ENCODE data around the gene HOXC10.

DNA sequence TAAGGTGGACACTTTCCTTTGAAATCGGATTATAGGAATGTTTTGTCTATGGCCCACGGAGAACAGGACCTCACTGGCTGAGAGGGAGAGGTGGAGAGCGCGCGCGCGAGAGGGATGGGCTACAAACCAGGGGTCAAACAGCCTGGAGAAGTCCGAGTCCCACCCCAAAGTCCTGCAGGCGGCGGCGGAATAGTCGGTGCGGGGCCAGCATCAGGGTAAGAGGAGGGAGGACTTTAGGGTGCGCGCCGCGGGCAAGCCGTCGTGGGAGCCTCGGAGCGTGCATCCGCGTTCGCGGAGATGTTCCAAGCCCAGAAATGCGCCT lies 20.5 kb downstream of the HOXC10 start:
- TF ChIP-seq, protein P1, sequence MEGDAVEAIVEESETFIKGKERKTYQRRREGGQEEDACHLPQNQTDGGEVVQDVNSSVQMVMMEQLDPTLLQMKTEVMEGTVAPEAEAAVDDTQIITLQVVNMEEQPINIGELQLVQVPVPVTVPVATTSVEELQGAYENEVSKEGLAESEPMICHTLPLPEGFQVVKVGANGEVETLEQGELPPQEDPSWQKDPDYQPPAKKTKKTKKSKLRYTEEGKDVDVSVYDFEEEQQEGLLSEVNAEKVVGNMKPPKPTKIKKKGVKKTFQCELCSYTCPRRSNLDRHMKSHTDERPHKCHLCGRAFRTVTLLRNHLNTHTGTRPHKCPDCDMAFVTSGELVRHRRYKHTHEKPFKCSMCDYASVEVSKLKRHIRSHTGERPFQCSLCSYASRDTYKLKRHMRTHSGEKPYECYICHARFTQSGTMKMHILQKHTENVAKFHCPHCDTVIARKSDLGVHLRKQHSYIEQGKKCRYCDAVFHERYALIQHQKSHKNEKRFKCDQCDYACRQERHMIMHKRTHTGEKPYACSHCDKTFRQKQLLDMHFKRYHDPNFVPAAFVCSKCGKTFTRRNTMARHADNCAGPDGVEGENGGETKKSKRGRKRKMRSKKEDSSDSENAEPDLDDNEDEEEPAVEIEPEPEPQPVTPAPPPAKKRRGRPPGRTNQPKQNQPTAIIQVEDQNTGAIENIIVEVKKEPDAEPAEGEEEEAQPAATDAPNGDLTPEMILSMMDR (IDR thresholded peaks at IDR 0.05; ENCODE audit: low read depth, low read length, poor library complexity, severe bottlenecking): no peak
- TF ChIP-seq EZH2phosphoT487 (IDR thresholded peaks at IDR 0.05; ENCODE audit: borderline replicate concordance, low read length): peak; percentile 95; the same call in 1 of the 2 replicates

Measured in DOHH2 (cell line).